Esophagus muscularis mucosa (tissue), 4 donors: Measurements from ENCODE around the gene HPS1. TPM values are rescaled to one million over a fixed set of nuclear protein-coding genes. Genes with fewer than 3 reads are reported as not detected.

Experiments used
- DNase-seq: peaks from one replicate; pipeline ENCODE4 v3.0.0-alpha.2; 2017; ENCODE audit errors: extremely low spot score
- H3K27ac ChIP-seq, 4 donors: fragments of 200-600 bp; sonication (generic); replicated peaks in 1 of 4; 1 replicate in 3 of 4; 2 replicates in 1 of 4; pipeline ENCODE4 v1.5.1; 2016 to 2019; ENCODE audit warnings: mild to moderate bottlenecking in 1 of 4
- H3K27me3 ChIP-seq, 4 donors: fragments of 200-600 bp; sonication (generic); one replicate each; pipeline versions ENCODE4 v1.5.1 to v1.6.0; 2016 to 2019
- H3K36me3 ChIP-seq, 4 donors: fragments of 200-600 bp; sonication (generic); one replicate each; pipeline ENCODE4 v1.5.1; 2016 to 2019
- H3K4me1 ChIP-seq, 4 donors: fragments of 200-600 bp; sonication (generic); one replicate each; pipeline ENCODE4 v1.5.1; 2016 to 2019
- H3K4me3 ChIP-seq, 4 donors: fragments of 200-600 bp; sonication (generic); 1 replicate in 2 of 4; 2 replicates in 2 of 4; pipeline ENCODE4 v1.5.1; 2016 to 2019; ENCODE audit warnings: mild to moderate bottlenecking in 4 of 4, moderate library complexity in 1 of 4
- H3K9me3 ChIP-seq, 4 donors: fragments of 200-600 bp; sonication (generic); 1 replicate in 3 of 4; 2 replicates in 1 of 4; pipeline ENCODE4 v1.5.1; 2016 to 2019
- EP300 ChIP-seq: sonication (generic); formaldehyde crosslinking; IDR thresholded peaks from one replicate; pipeline ENCODE4 v1.6.1; 2017; ENCODE audit warnings: antibody characterized with exemption
- POLR2A ChIP-seq: fragments of 450-650 bp; IDR thresholded peaks from one replicate; pipeline ENCODE4 v1.6.1; 2017; ENCODE audit warnings: antibody characterized with exemption, moderate library complexity, mild to moderate bottlenecking, low read depth
- POLR2AphosphoS5 ChIP-seq, 2 donors: sonication (generic); formaldehyde crosslinking; IDR thresholded peaks; one replicate each; pipeline ENCODE4 v1.6.1; 2017; ENCODE audit warnings: antibody characterized with exemption in 2 of 2
- WGBS: methylation state at CpG from one replicate; pipeline ENCODE4 v1.1.5; 2018; 5-methylcytosine and 5-hydroxymethylcytosine counted together
- intact Hi-C: fragments of 100-400 bp; cut with DNase I; formaldehyde crosslinking; loops from one replicate; pipeline ENCODE4 v1.15.1; 2023
- total RNA-seq, 4 donors: library from RNA; depleted of rRNA; stranded (reverse); fragments of >200 nt; gene quantifications; one replicate each; pipeline versions ENCODE4 v1.1.0 to v1.2.1, GENCODE V29; 2016
- TF ChIP-seq, protein P1 (sequence below), 3 experiments: fragments of 200-600 bp in 2 of 3; fragments of 450-650 bp in 1 of 3; sonication (generic) in 2 of 3; IDR thresholded peaks; one replicate each; pipeline ENCODE4 v1.5.1; 2017 to 2019; ENCODE audit warnings: antibody characterized with exemption in 3 of 3, mild to moderate bottlenecking in 2 of 3, moderate library complexity in 1 of 3

Gene HPS1
- total RNA-seq, 4 donors from 2014 or later: 49.7 to 76.1 (median 63.7) TPM

DNA sequence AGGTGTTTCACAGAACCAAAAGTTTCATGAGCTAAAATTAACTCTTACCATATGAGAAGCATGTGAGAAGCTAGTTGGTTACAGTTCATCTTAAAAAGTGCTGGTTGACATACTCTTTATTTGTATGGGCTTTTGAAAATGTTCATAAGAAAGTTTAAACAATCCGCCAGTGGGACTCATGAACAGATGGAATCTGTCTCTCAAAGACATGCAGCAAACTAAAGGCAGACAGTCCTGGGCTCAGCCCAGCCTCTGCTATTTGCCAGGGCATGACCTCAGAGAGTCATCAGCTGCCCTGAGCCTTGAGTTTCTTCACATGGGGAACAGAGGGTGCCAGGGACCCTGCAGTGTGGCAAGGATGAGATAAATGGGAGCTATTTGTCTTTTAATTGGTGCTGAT, 35.0 kb downstream of the HPS1 start:
- H3K27me3 ChIP-seq: no peaks in the 10 kb centered on the region
- no peaks in the 10 kb centered on the region for H3K9me3 ChIP-seq
- H3K4me3 ChIP-seq: no peak overlapping the region
- no peak for DNase-seq
- peaks cover 0 to 15% (median 10%) of the 10 kb centered on the region in 4 donors for H3K36me3 ChIP-seq
- TF ChIP-seq, protein P1, sequence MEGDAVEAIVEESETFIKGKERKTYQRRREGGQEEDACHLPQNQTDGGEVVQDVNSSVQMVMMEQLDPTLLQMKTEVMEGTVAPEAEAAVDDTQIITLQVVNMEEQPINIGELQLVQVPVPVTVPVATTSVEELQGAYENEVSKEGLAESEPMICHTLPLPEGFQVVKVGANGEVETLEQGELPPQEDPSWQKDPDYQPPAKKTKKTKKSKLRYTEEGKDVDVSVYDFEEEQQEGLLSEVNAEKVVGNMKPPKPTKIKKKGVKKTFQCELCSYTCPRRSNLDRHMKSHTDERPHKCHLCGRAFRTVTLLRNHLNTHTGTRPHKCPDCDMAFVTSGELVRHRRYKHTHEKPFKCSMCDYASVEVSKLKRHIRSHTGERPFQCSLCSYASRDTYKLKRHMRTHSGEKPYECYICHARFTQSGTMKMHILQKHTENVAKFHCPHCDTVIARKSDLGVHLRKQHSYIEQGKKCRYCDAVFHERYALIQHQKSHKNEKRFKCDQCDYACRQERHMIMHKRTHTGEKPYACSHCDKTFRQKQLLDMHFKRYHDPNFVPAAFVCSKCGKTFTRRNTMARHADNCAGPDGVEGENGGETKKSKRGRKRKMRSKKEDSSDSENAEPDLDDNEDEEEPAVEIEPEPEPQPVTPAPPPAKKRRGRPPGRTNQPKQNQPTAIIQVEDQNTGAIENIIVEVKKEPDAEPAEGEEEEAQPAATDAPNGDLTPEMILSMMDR (IDR thresholded peaks at IDR 0.05): no peak
- TF ChIP-seq EP300: no peak
- TF ChIP-seq POLR2AphosphoS5 (IDR thresholded peaks at IDR 0.05): peak in 1 of 2 donors; percentile 8
- no peak for TF ChIP-seq POLR2A
- WGBS: 30% methylated on average over 1 of the region's 1 CpG
- peaks cover 34 to 49% (median 38%) of the 10 kb centered on the region in 4 donors for H3K4me1 ChIP-seq
- intact Hi-C loops: no loop called here
- H3K27ac ChIP-seq: no peak overlapping the region

DNA sequence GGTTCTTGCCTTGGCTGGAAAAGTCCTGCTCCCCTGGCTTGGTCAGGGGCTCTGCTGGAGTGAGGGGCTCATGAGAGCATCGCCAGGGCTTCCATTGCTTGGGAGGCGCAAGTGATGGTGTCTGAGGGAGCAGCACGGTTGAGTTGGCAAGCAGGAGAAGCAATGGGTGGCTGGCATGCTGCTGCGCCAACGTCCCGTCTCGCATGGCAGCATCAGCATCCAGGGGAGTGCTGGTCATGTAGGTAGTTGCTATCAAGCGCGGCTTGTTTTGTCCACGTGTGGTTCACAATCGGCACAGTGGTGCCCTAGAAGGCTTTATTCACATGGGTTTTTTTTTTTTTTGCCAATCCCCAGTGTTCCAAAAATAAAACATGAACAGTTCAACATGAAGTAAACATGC, 35.6 kb downstream of the HPS1 start:
- 78% methylated on average over 6 of the region's 11 CpGs for WGBS
- TF ChIP-seq POLR2AphosphoS5 (IDR thresholded peaks at IDR 0.05): no peak
- no peak for TF ChIP-seq POLR2A
- TF ChIP-seq, protein P1 (IDR thresholded peaks at IDR 0.05): no peak
- no peak for TF ChIP-seq EP300
- Histone ChIP-seq H3K27ac (no peak overlapping the region), H3K4me1 (peaks cover 34 to 49% (median 38%) of the 10 kb centered on the region in 4 donors), H3K27me3 (no peaks in the 10 kb centered on the region), H3K4me3 (no peak overlapping the region), H3K9me3 (no peaks in the 10 kb centered on the region), H3K36me3 (peaks cover 0 to 11% (median 7%) of the 10 kb centered on the region in 4 donors)
- no peak for DNase-seq
- intact Hi-C loops: no loop called here

DNA sequence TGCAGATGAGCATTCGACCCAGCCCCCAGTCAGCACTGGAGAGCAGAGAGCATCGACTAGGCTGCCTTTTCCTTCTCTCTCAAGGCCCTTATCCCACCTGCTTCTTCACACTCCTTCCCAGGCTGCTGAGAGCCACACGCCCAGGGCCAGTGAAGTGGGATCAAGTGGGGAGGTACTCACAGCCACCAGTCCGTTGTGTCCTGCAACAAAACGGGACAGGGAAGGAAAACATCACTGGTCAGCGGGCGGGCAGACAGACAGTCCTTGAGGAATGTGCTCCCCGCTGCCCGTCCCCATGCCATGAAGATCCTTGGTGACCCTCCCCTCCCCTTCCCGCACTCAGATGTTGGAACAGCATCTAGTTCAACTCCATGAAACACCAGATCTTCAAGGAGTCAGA, 36.0 kb downstream of the HPS1 start:
- H3K27me3 ChIP-seq: no peaks in the 10 kb centered on the region
- H3K4me3 ChIP-seq: no peak overlapping the region
- intact Hi-C loops: no loop called here
- H3K4me1 ChIP-seq: peaks cover 32 to 48% (median 36%) of the 10 kb centered on the region in 4 donors
- DNase-seq: no peak
- H3K27ac ChIP-seq: no peak overlapping the region
- peaks cover 0 to 11% (median 7%) of the 10 kb centered on the region in 4 donors for H3K36me3 ChIP-seq
- 86% methylated on average over 9 of the region's 10 CpGs for WGBS
- no peaks in the 10 kb centered on the region for H3K9me3 ChIP-seq
- TF ChIP-seq, protein P1 (IDR thresholded peaks at IDR 0.05): no peak
- no peak for TF ChIP-seq POLR2AphosphoS5 (IDR thresholded peaks at IDR 0.05)
- TF ChIP-seq POLR2A: no peak
- TF ChIP-seq EP300: no peak

DNA sequence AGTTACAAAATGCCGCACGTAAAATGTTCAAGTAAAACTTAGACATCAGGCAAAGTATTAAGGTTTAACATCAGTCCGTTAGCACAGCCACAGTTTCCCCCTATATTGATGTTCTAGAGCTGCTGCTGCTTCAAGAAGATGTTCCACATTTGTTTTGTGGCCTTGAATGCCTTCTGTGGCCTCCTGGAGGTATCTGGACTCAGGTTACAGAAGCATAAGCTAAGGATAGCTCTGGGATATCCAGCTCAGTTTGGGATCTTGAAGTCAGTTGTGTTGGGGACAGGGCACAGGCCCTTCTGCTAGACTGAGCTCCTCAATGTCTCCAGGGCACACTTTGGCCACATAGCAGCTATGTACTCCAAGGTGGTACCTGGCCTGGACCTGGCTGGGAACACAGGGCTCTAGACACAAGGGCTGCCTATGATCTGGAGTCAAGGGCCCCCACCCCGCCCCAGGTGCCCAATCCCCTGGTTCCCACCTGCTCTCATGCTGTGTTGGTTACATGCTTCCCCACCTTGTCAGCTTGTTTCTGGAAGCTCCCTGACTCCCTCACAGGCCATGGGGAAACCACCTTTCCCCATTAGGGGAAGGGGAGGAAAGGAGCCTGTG, 36.5 kb downstream of the HPS1 start:
- intact Hi-C loops: no loop called here
- TF ChIP-seq, protein P1 (IDR thresholded peaks at IDR 0.05): no peak
- TF ChIP-seq POLR2AphosphoS5 (IDR thresholded peaks at IDR 0.05) (no peak), EP300 (no peak), POLR2A (no peak)
- Histone ChIP-seq H3K4me1 (peaks cover 27 to 48% (median 36%) of the 10 kb centered on the region in 4 donors), H3K36me3 (peaks cover 0 to 13% (median 7%) of the 10 kb centered on the region in 4 donors), H3K9me3 (no peaks in the 10 kb centered on the region), H3K27me3 (no peaks in the 10 kb centered on the region), H3K27ac (no peak overlapping the region), H3K4me3 (no peak overlapping the region)
- 87% methylated on average over 4 of the region's 4 CpGs for WGBS
- DNase-seq: no peak

DNA sequence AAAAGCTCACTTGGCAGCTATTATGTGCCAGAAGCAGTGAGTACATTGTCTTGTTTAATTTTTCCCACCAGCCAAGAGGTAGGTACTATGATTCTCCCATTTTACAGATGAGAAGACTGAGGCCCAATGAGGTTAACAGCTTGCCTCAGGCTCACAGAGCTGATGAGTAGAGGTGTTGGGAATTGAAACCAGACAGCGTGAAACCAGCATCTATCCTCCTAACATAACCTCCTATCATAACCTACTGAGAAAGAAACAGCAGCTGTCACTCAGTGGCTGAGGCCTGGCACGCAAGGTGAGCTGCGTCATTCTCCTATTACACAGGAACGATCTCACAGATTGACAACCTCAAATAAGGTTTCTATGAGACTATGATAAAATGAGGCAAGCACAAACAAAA, 37.9 kb downstream of the HPS1 start:
- TF ChIP-seq POLR2AphosphoS5 (IDR thresholded peaks at IDR 0.05): no peak
- TF ChIP-seq POLR2A: no peak
- no peak for TF ChIP-seq EP300
- TF ChIP-seq, protein P1 (IDR thresholded peaks at IDR 0.05): no peak
- intact Hi-C loops: no loop called here

More for the DNA sequence above, 37.9 kb downstream of the HPS1 start:
- no peak for DNase-seq
- no peaks in the 10 kb centered on the region for H3K9me3 ChIP-seq
- H3K4me1 ChIP-seq: peaks cover 19 to 42% (median 37%) of the 10 kb centered on the region in 4 donors
- no peak overlapping the region for H3K27ac ChIP-seq
- WGBS: 95% methylated on average over 4 of the region's 4 CpGs
- no peaks in the 10 kb centered on the region for H3K27me3 ChIP-seq
- H3K36me3 ChIP-seq: peaks cover 0 to 15% (median 12%) of the 10 kb centered on the region in 4 donors
- no peak overlapping the region for H3K4me3 ChIP-seq
